Gastrocnemius medialis (tissue), 4 donors: ENCODE data around the gene ZNF548.

ENCODE experiments used
- POLR2A ChIP-seq, 2 donors: fragments of 450-650 bp; IDR thresholded peaks; one replicate each; pipeline ENCODE4 v1.6.1; 2017; ENCODE audit warnings: antibody characterized with exemption in 2 of 2, mild to moderate bottlenecking in 2 of 2, moderate library complexity in 2 of 2
- TF ChIP-seq, protein P1 (sequence below), 5 experiments: fragments of 450-650 bp in 3 of 5; fragments of 200-600 bp in 2 of 5; sonication (generic) in 2 of 5; IDR thresholded peaks in 4 of 5; conservative IDR thresholded peaks in 1 of 5; 1 replicate in 4 of 5; 2 replicates in 1 of 5; pipeline ENCODE4 v1.5.1; 2016 to 2019; ENCODE audit warnings: antibody characterized with exemption in 5 of 5, mild to moderate bottlenecking in 3 of 5, moderate library complexity in 3 of 5

DNA sequence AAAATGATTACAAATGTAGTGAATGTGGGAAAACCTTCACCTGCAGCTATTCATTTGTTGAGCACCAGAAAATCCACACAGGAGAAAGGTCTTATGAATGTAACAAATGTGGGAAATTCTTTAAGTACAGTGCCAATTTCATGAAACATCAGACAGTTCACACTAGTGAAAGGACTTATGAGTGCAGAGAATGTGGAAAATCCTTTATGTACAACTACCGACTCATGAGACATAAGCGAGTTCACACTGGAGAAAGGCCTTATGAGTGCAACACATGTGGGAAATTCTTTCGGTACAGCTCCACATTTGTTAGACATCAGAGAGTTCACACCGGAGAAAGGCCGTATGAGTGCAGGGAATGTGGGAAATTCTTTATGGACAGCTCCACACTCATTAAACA is 9.2 kb downstream of the ZNF548 start:
- TF ChIP-seq, protein P1, sequence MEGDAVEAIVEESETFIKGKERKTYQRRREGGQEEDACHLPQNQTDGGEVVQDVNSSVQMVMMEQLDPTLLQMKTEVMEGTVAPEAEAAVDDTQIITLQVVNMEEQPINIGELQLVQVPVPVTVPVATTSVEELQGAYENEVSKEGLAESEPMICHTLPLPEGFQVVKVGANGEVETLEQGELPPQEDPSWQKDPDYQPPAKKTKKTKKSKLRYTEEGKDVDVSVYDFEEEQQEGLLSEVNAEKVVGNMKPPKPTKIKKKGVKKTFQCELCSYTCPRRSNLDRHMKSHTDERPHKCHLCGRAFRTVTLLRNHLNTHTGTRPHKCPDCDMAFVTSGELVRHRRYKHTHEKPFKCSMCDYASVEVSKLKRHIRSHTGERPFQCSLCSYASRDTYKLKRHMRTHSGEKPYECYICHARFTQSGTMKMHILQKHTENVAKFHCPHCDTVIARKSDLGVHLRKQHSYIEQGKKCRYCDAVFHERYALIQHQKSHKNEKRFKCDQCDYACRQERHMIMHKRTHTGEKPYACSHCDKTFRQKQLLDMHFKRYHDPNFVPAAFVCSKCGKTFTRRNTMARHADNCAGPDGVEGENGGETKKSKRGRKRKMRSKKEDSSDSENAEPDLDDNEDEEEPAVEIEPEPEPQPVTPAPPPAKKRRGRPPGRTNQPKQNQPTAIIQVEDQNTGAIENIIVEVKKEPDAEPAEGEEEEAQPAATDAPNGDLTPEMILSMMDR (IDR thresholded peaks at IDR 0.05 in 4 of 5, conservative IDR thresholded peaks at IDR 0.05 in 1 of 5) = no peak
- TF ChIP-seq POLR2A (IDR thresholded peaks at IDR 0.05) = no peak
